Lower leg skin (tissue), 3 donors: Measurements from ENCODE around the gene VIL1.

Source experiments
- CTCF ChIP-seq, 3 donors: fragments of 450-650 bp; IDR thresholded peaks; one replicate each; pipeline ENCODE4 v1.5.1; 2016; ENCODE audit warnings: antibody characterized with exemption in 3 of 3, mild to moderate bottlenecking in 3 of 3, moderate library complexity in 2 of 3
- POLR2A ChIP-seq, 2 donors: fragments of 450-650 bp; IDR thresholded peaks; one replicate each; pipeline ENCODE4 v1.6.1; 2016 to 2017; ENCODE audit warnings: antibody characterized with exemption in 2 of 2, mild to moderate bottlenecking in 1 of 2, moderate library complexity in 1 of 2

DNA sequence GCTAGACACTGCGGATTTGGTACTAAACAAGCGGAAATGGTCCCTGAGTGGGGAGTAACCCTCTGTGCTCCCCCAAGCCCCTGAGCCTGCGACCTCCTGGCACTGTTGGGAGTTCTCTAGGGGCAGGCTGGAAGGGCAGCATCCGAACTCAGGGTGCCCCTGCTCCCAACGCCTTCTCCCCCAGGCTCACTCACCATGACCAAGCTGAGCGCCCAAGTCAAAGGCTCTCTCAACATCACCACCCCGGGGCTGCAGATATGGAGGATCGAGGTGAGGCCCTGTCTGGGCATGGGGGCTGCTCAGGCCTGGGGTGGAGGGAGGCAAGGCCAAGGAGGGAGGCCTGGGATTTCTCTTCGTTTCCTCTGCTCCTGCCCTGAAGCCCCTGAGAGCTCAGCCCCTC, 4.7 kb downstream of the VIL1 start:
- TF ChIP-seq POLR2A (IDR thresholded peaks at IDR 0.05) (no peak), CTCF (IDR thresholded peaks at IDR 0.05) (no peak)
